Measurements from ENCODE around the gene SEMA6B. TPM values are rescaled to one million over a fixed set of nuclear protein-coding genes. Genes with fewer than 3 reads are reported as not detected.

Gene SEMA6B
- total and polyA plus RNA-seq, 2 of the 4 experiments (the other 2 are of a cell fraction), result 0.18 to 0.72 TPM

DNA sequence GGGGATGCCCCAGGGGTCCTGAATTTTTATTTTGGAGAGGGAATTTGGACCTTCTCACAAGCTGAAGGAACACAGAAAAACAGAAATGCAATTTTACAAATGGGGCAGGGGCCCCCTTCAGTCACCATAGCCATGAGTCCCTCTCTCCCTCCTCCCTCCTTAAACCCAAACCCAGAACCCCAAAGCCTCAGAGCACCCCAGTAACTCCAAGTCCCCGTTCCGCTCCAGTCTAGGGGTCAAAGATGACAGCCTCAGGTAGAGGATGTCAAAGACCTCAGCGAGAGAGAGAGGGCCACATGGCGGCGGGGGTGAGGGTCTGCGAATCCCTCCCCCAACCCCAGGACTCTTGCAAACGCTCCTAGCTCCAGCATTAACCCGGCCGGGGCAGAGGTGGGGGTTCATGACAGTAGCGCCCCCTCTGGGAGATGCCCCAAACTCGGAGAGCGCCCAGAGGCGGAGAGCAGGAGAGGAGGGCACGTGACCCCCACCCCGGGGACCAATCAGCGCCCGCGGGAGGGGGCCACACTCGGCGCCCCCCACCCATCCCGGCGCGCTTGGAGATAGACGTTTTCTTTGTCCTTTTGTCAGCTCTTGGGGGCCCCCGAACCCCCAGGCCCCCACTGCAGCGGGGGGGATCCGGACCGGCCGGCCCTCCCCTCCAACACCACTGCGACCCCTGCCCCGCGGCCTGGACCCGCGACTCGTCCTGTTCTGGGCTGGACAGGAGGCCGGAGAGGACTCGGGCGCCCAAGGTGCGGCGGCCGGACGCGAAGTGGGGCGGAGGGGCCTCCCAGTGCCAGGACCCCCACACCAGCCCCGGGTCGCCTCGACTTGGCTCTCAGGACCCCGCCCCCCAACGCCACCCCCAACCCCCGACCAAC is 20.8 kb upstream of the SEMA6B start:
- Histone ChIP-seq H2BK5ac (ENCODE audit: low read depth, low read length, poor library complexity, severe bottlenecking) (no peak overlapping the region), H3K36me3 (ENCODE audit: control insufficient read depth, insufficient read depth, low read length) (no peaks in the 10 kb centered on the region), H2BK15ac (ENCODE audit: low read depth, low read length) (no peak overlapping the region), H2AFZ (replicated peaks; ENCODE audit: low read length, poor library complexity) (no peak overlapping the region), H4K91ac (ENCODE audit: insufficient read depth, low read depth, low read length) (no peak overlapping the region), H2AK5ac (ENCODE audit: low read depth, low read length) (no peak overlapping the region), H3K4me3 (ENCODE audit: insufficient read depth, low read depth, low read length) (no peak overlapping the region), H4K20me1 (ENCODE audit: insufficient read depth, low read length) (no peaks in the 10 kb centered on the region; the same call in 1 of the 2 replicates), H3K56ac (ENCODE audit: extremely low read depth, insufficient read depth, low read length) (no peak overlapping the region), H3K27ac (ENCODE audit: insufficient read depth, low read length) (no peak overlapping the region), H2AK9ac (replicated peaks; ENCODE audit: low read depth, low read length, poor library complexity) (no peak overlapping the region), H3K4ac (ENCODE audit: low read depth, low read length) (no peak overlapping the region), H3K4me1 (ENCODE audit: control insufficient read depth, insufficient read depth, low read length) (peaks cover 7% of the 10 kb centered on the region), H3K18ac (ENCODE audit: low read depth, low read length) (no peak overlapping the region), H3K9ac (ENCODE audit: low read depth, low read length) (no peak overlapping the region), H3K79me1 (ENCODE audit: low read depth in 1 of 2, low read length in 2 of 2) (no peaks in the 10 kb centered on the region), H2BK20ac (ENCODE audit: low read depth, low read length) (no peak overlapping the region), H3K9me1 (ENCODE audit: insufficient read depth, low read length) (no peaks in the 10 kb centered on the region), H3K23ac (ENCODE audit: low read depth, low read length) (no peak overlapping the region), H4K8ac (ENCODE audit: low read depth in 2 of 2, low read length in 2 of 2) (no peak overlapping the region), H4K5ac (ENCODE audit: low read depth, low read length) (no peak overlapping the region), H3K14ac (replicated peaks; ENCODE audit: low read depth, low read length) (no peak overlapping the region), H3K27me3 (ENCODE audit: control insufficient read depth, insufficient read depth, low read length) (peaks cover 44% of the 10 kb centered on the region), H3K9me3 (ENCODE audit: control insufficient read depth, insufficient read depth, low read length) (no peaks in the 10 kb centered on the region), H2BK120ac (ENCODE audit: low read depth, low read length) (no peak overlapping the region), H3K4me2 (ENCODE audit: low read depth, low read length) (no peak overlapping the region)
- 8% methylated on average over 7 of the region's 50 CpGs; no CpG with 5 or more reads in 1 of the 2 experiments for WGBS, 2 experiments (ENCODE audit: extremely low coverage in 2 of 2, insufficient read length in 1 of 2)
- in situ Hi-C loops (cut with MboI; ENCODE audit: low sequenced_read_pairs), result no loop called here
- no TSS peak for BruUV-seq (replicated peaks)
- TF ChIP-seq, protein P1, sequence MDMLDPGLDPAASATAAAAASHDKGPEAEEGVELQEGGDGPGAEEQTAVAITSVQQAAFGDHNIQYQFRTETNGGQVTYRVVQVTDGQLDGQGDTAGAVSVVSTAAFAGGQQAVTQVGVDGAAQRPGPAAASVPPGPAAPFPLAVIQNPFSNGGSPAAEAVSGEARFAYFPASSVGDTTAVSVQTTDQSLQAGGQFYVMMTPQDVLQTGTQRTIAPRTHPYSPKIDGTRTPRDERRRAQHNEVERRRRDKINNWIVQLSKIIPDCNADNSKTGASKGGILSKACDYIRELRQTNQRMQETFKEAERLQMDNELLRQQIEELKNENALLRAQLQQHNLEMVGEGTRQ (IDR thresholded peaks at IDR 0.05; ENCODE audit: low read depth, low read length), result peak; percentile 62
- TF ChIP-seq SMC3 (IDR thresholded peaks at IDR 0.05; ENCODE audit: low read depth, low read length) (no peak), RAD21 (IDR thresholded peaks at IDR 0.05; ENCODE audit: low read length) (no peak), CEBPB (IDR thresholded peaks at IDR 0.05; ENCODE audit: low read depth, low read length) (no peak), RFX5 (IDR thresholded peaks at IDR 0.05; ENCODE audit: low read depth, low read length) (no peak), BHLHE40 (IDR thresholded peaks at IDR 0.05; ENCODE audit: low read depth, low read length) (no peak)
- POLR2A ChIA-PET (ENCODE audit: unreplicated experiment), result no interaction called here
- CTCF ChIA-PET, result interaction anchor here (0.6 to 0.9 kb wide), 2 partner anchors 13 to 88 kb away, joined by 3 to 5 read pairs; no protein-coding TSS in a partner anchor
- dilution Hi-C loops (cut with HindIII; ENCODE audit: low sequenced_read_pairs, unreplicated experiment), result no loop called here
- no peak for ATAC-seq (ENCODE audit: low read depth)
- intact Hi-C loops (cut with micrococcal nuclease), result no loop called here
- DNase-seq, result no peak
